GM12878 (cell line): ENCODE results near the gene IFIH1.

ENCODE experiments used
- CTCF ChIP-seq, 3 experiments: IDR thresholded peaks in 2 of 3; conservative IDR thresholded peaks in 1 of 3; 2 replicates each; pipeline ENCODE4 v1.5.1; 2011; ENCODE audit warnings: low read depth in 3 of 3, low read length in 3 of 3, mild to moderate bottlenecking in 3 of 3, control low read depth in 2 of 3, moderate library complexity in 2 of 3, inconsistent platforms in 1 of 3, mixed read lengths in 1 of 3; ENCODE audit not compliant: control insufficient read depth in 2 of 3, insufficient read depth in 1 of 3; ENCODE audit errors: extremely low read depth in 1 of 3
- EP300 ChIP-seq, 2 experiments: fragments of 150-350 bp in 1 of 2; IDR thresholded peaks; 2 replicates each; pipeline ENCODE4 v1.6.1; 2011 to 2012; ENCODE audit warnings: low read depth in 2 of 2, low read length in 2 of 2, borderline replicate concordance in 1 of 2, improper control_type of control experiment in 1 of 2, inconsistent platforms in 1 of 2; ENCODE audit not compliant: control insufficient read depth in 1 of 2
- GABPA ChIP-seq: IDR thresholded peaks from 2 replicates; pipeline ENCODE4 v1.6.1; 2014; ENCODE audit warnings: antibody characterized with exemption, low read depth, mild to moderate bottlenecking, inconsistent platforms
- HDAC2 ChIP-seq: fragments of 200-600 bp; sonication (generic); IDR thresholded peaks from 2 replicates; pipeline ENCODE4 v1.6.1; 2017
- IKZF2 ChIP-seq, 2 experiments: fragments of 450-650 bp; IDR thresholded peaks; 2 replicates each; pipeline ENCODE4 v1.6.1; 2017; ENCODE audit warnings: mild to moderate bottlenecking in 2 of 2, moderate library complexity in 2 of 2
- MAX ChIP-seq: IDR thresholded peaks from 2 replicates; pipeline ENCODE4 v1.6.1; 2012; ENCODE audit warnings: low read depth, low read length, improper control_type of control experiment
- MYC ChIP-seq: IDR thresholded peaks from 2 replicates; pipeline ENCODE4 v1.6.1; 2011; ENCODE audit warnings: mild to moderate bottlenecking, low read length, moderate library complexity, inconsistent platforms; ENCODE audit not compliant: insufficient read depth, insufficient replicate concordance, insufficient read length, severe bottlenecking
- NR2F1 ChIP-seq: fragments of 450-650 bp; conservative IDR thresholded peaks from 2 replicates; pipeline ENCODE4 v1.6.1; 2017; ENCODE audit warnings: mild to moderate bottlenecking
- POLR2AphosphoS5 ChIP-seq: IDR thresholded peaks from 2 replicates; pipeline ENCODE4 v1.6.1; 2011; ENCODE audit warnings: mild to moderate bottlenecking, low read length, inconsistent platforms
- RFX5 ChIP-seq: IDR thresholded peaks from 2 replicates; pipeline ENCODE4 v1.6.1; 2011; ENCODE audit warnings: low read depth, low read length, improper control_type of control experiment
- SKIL ChIP-seq: fragments of 450-650 bp; IDR thresholded peaks from 2 replicates; pipeline ENCODE4 v1.6.1; 2017; ENCODE audit warnings: mild to moderate bottlenecking, low read depth, inconsistent platforms; ENCODE audit not compliant: poor library complexity, severe bottlenecking
- SPI1 ChIP-seq: IDR thresholded peaks from 2 replicates; pipeline ENCODE4 v1.6.1; 2011; ENCODE audit warnings: low read depth, mild to moderate bottlenecking, low read length, moderate library complexity, borderline replicate concordance; ENCODE audit not compliant: insufficient read depth
- SRF ChIP-seq, 2 experiments: IDR thresholded peaks; 2 replicates each; pipeline ENCODE4 v1.6.1; 2011; ENCODE audit warnings: low read depth in 2 of 2, low read length in 2 of 2, mild to moderate bottlenecking in 1 of 2, moderate library complexity in 1 of 2
- ZBTB33 ChIP-seq: fragments of 450-650 bp; IDR thresholded peaks from 2 replicates; pipeline ENCODE4 v1.6.1; 2017; ENCODE audit warnings: mild to moderate bottlenecking

GRCh38 chr2:162317861-162318327 is 590 bp downstream of the IFIH1 start:
- TF ChIP-seq CTCF (IDR thresholded peaks at IDR 0.05 in 2 of 3, conservative IDR thresholded peaks at IDR 0.05 in 1 of 3; ENCODE audit: control insufficient read depth in 2 of 3, extremely low read depth in 1 of 3, insufficient read depth in 1 of 3, low read depth in 3 of 3, low read length in 3 of 3) (no peak; a peak in 1 of 6 replicates), MAX (no peak), HDAC2 (no peak), IKZF2 (IDR thresholded peaks at IDR 0.05) (no peak), NR2F1 (no peak), ZBTB33 (no peak), RFX5 (no peak), MYC (no peak), EP300 (IDR thresholded peaks at IDR 0.05; ENCODE audit: borderline replicate concordance in 1 of 2, control insufficient read depth in 1 of 2, low read depth in 2 of 2, low read length in 2 of 2) (no peak), SPI1 (no peak), POLR2AphosphoS5 (no peak), SRF (IDR thresholded peaks at IDR 0.05; ENCODE audit: low read depth in 2 of 2, low read length in 2 of 2) (no peak), SKIL (no peak), GABPA (no peak)
